HG02763 (cell line): ENCODE results near the gene MSI2.
A peak's percentile ranks its signal among the peaks of the same experiment; 100 is the strongest.

ENCODE experiments used
- ATAC-seq: cut with Tn5 transposase; IDR thresholded peaks from one replicate; pipeline ENCODE4 v1.9.1; 2021; ENCODE audit warnings: mild to moderate bottlenecking, moderate library complexity; ENCODE audit not compliant: unreplicated experiment

Gene MSI2

DNA sequence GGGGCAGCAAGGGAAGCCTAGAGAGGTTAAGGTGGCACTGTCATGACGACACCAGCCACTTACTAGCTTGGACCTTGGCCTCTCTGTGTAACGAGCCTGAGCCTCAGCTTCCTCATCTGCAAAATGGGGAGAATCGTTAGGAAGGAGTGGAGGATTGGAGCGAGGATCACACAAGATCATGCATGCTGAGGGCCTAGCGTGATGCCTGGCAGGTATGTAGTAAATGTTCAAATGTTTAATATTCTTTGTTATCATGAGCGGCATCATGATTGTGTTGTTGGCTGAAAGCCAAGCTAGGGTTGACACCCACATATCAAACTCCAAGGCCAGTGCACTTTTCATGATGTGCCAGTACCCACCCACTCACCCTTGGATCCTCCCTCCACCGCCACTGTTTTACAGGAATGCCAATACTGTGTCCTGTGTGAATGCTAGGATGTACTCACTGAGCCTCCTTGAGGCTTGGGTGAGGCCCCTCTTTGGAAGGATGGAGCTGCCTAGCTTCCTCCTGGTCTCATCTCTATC is 192.5 kb downstream of the MSI2 start:
- no peak for ATAC-seq

DNA sequence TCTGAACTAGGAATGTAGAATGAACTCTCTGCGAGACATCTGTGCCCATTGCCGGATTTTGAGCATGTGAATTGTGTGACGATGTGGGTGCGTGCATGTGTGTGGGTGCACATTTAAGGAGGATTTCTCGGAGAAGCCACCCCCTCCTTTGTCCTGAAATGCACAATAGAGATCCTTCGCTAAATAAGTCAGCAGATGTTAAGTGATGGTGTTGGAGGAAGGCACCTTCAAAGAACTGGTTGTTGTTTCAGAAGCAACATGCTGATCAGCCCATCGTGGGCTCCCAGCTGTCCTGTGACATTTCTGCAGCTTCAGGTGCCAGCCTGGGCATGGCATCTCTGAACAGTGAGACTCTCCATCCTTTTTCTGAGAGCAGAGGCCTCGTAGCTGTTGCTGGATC is 194.9 kb downstream of the MSI2 start:
- no peak for ATAC-seq

DNA sequence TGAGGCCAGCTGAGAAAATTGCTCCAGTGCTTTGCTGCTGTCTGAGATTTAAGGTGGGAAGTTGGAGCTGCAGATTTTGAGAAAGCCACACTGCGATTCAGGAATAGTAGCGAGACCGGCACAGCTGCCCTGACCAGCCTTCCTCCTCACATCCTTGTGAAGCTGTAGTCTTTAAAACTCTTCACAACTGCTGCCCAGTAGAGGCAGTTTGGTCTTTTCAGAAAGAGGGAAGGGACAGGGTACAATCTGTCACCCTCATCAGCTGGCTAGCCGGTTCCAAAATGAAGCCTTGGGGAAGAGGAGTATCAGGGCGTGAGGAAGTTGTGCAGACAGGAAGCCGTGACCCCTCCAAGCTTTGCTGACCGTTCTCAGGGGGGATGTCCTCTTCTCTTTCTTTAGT is 195.3 kb downstream of the MSI2 start:
- ATAC-seq: no peak

GRCh38 chr17:57453841-57454425 is 197.6 kb downstream of the MSI2 start:
- ATAC-seq: no peak

DNA sequence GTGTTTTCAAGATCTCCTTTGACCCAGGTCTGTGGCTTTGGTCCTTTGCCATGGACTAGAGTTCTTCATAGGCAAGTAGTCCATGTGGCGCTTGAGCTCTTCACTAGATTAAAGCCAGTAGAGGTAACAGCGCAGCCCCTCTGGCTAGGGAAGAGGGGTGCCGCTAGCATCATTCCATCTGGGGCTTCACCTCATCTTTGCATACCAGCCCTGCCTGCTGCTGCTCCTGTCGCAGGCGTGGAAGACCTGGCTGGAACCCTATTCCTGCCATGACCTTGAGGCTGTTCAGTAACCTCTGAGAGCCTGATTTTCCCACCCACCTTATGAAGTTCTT is 198.4 kb downstream of the MSI2 start:
- no peak for ATAC-seq

GRCh38 chr17:57455063-57455914 is 199.0 kb downstream of the MSI2 start:
- ATAC-seq: peak; percentile 66

DNA sequence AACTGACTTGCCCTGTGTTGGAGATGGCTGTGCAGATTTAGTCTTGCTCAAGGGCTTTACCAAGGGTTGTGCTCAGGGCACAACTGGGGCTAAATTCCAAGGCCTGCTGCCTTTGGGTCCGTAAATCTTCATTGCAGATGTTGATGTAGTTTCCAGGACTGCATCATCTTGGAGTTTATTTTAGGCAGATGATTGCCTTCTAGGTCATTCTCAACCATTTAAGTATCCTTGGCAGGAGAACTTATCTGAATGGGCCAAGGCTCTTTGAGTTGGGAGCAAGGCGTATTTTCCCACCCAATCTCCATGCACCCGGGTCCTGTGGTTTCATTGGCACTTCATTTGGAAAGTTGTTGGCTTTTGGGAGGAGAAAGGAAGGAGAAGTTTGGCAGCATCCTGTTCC is 200.3 kb downstream of the MSI2 start:
- ATAC-seq: no peak

DNA sequence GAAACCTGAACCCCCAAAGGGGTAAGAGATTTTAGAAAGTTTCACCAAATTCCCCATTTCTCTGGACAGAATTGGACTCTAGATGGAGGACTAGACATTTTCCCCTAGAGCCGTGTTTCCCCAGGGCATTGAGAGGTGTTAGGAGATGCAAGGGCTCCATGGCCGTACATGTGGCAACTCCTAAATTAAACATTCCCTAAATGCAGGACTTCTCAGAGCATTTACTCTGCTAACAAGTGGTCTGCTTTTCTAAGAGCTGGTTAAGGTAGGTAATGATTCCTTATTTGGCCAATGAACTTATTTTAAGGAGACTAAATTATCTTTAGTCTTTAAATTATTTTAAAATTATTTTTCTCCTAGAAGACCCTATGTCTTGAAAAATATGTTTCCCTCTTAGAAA is 200.9 kb downstream of the MSI2 start:
- ATAC-seq: no peak

- ATAC-seq: no peak
Measured at GRCh38 chr17:57458718-57459285, 202.5 kb downstream of the MSI2 start.

DNA sequence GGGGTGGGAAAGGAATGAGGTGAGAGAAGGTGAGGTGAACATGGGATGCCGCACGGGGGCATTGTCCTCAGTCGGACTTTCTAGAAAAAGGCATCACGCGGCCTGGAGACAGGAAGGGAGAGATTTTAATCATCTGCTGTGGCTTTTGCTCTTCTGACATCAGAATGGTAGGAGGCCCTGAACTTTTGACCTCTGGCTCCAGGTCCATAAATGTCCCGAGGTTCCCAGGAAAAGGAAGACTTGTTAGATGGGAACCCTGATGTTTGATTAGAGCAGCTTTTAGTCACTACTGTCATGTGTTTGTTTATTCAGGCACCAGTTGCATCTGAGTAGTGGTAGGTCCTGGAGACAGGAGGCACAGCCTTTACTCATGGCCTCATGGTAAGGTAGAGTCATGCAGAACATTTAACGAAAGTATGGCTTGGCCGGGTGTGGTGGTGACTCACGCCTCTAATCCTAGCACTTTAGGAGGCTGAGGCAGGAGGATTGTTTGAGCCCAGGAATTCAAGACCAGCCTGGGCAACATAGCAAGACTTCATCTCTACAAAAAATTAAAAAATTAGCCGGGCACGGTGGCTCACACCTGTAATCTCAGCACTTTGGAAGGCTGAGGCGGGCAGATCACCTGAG is 203.1 kb downstream of the MSI2 start:
- no peak for ATAC-seq

GRCh38 chr17:57461082-57461481 is 204.8 kb downstream of the MSI2 start:
- ATAC-seq: no peak

DNA sequence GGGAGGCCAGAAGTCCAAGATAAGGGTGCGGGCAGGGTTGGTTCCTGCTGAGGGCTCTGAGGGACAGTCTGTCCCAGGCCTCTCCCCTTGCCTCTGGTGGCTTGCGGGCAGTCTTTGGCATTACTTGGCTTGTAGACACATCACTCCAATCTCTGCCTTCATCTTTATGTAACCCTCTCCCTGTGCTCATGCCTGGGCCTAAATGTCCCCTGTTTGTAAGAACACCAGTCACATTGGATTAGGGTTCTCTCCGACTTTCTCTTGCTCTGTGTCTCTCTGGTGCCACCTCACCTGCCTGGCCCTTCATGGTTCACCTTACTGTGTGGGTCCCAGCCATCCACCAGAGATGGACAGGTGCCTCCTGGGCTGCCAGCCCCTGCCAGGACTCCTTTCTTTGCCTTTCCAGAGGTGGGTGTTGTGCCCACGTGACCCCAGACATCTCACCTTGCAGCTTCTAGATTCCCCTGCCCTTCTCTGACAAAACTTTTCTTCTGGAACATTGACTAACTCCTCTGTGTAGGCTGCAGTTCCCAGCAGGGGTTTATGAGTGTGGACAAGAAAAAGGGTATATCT is 205.8 kb downstream of the MSI2 start:
- ATAC-seq: no peak

DNA sequence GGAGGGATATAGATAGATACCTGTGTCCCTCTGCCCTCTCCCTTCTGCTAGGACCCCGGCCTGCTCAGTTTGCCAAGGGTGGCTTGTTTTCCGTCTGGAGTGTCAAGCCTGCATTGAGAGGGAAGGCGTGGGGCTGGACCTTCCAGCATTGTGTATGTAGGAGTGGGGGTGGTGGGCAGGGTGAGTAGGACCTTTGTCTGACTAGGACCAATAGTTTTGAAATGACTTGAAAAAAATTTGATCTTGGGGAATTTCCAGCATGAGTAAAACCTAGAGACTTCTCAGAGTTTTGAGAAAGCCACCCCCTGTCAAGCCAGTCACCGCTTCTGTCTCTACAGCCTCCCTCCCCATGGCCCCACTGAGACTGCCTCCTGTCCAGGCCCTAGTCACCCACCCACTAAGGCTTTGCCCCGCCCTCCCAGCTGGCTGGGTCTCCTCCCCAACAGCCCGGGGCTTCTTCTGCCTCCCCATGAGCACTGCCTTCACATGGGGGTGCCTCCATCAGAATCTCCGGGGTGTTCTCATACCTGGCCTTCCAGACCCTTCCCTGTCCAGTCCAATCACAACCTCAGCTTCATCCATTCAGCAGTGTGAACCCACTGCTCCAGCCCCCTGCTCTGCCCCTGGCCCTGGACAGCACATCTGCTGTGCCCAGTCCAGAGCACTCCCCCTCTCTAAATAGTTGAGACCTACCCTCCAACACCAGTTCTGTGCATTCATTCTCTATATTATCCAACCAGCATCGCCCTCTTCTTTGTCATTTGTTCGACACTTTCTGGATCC is 207.0 kb downstream of the MSI2 start:
- ATAC-seq: peak; percentile 74

GRCh38 chr17:57464191-57464864 is 208.0 kb downstream of the MSI2 start:
- ATAC-seq: no peak

DNA sequence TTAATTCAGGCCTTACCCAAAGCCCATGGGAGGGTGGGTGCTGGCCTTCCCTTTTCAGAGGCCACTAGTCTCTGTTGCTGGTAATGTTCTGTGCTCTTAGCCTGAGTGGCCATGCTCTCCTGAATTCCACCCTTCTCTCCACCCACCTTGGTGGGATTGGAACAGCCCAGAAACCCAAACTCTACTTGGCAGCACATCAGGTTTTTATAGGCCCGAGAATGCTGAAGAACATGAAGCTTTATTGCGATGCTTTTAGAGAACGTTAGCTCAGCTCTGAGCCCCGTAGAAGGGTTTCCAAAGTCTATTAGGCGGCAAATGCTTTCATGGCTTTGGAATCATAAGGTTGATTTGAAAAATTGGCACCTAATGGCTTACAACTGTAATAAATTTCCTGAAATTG is 209.3 kb downstream of the MSI2 start:
- ATAC-seq: no peak

- ATAC-seq: no peak
Measured at GRCh38 chr17:57466017-57466471, 209.7 kb downstream of the MSI2 start.

DNA sequence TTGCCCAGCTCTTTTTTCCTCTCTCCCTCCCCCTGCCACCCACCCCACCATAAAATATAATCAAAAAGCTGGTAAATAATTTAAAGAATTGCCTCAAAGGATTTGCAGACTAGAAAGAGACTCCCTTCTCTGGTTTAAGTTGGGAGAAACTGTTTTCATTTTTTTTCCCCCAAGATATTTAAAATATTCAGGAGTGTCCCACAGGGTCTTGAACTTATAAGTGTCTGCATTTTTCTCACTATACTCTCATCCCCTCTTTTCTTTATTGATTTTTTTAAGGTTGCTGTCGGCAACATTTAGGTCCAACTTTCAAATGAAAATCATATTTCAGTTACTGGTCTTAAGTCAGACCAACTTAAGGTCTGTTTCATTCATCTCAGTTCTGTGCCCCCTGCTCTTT is 210.2 kb downstream of the MSI2 start:
- ATAC-seq: no peak

GRCh38 chr17:57467226-57467625 is 210.9 kb downstream of the MSI2 start:
- no peak for ATAC-seq

- ATAC-seq: no peak
Measured at GRCh38 chr17:57467801-57468200, 211.5 kb downstream of the MSI2 start.
